ENCODE results near the gene SLC2A4.
"Not testable (repeated sequence)": the region's sequence is repeated elsewhere in the genome, so short reads cannot be mapped to it uniquely, and the experiment has no call there.

SLC2A4 gene

DNA sequence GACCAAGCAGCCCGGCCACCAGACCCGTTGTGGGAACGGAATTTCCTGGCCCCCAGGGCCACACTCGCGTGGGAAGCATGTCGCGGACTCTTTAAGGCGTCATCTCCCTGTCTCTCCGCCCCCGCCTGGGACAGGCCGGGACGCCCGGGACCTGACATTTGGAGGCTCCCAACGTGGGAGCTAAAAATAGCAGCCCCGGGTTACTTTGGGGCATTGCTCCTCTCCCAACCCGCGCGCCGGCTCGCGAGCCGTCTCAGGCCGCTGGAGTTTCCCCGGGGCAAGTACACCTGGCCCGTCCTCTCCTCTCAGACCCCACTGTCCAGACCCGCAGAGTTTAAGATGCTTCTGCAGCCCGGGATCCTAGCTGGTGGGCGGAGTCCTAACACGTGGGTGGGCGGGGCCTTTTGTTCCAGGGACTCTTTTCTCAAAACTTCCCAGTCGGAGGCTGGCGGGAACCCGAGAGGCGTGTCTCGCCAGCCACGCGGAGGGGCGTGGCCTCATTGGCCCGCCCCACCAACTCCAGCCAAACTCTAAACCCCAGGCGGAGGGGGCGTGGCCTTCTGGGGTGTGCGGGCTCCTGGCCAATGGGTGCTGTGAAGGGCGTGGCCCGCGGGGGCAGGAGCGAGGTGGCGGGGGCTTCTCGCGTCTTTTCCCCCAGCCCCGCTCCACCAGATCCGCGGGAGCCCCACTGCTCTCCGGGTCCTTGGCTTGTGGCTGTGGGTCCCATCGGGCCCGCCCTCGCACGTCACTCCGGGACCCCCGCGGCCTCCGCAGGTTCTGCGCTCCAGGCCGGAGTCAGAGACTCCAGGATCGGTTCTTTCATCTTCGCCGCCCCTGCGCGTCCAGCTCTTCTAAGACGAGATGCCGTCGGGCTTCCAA, at the start of gene SLC2A4:
TSS of gene SLC2A4 (plus strand) at position 645 of the 879 bp plus-strand sequence. CDS start at position 862, 217 bp downstream.
- peak; percentile 95 for DNase-seq

DNA sequence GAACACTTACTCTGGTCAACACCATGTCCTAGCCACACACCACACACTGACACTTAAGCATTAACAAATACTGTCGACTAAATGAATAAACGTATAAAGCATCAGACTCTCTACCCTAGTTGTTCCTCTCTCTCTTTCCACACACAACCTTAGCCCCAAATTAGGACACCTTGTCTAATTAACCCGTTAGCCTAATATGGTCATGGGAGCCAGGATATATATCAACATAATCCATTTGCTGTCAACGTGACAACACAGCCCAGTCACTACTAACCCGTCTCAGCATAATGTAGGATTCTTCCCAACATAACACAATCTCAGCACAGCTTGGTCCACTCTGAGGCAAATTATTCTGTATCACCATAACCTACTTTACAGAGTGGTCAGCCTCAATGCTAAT, 49.4 kb upstream of the SLC2A4 start:
- no peak for DNase-seq

GRCh38 chr17:7233701-7234082, 47.8 kb upstream of the SLC2A4 start:
- no peak for DNase-seq

DNA sequence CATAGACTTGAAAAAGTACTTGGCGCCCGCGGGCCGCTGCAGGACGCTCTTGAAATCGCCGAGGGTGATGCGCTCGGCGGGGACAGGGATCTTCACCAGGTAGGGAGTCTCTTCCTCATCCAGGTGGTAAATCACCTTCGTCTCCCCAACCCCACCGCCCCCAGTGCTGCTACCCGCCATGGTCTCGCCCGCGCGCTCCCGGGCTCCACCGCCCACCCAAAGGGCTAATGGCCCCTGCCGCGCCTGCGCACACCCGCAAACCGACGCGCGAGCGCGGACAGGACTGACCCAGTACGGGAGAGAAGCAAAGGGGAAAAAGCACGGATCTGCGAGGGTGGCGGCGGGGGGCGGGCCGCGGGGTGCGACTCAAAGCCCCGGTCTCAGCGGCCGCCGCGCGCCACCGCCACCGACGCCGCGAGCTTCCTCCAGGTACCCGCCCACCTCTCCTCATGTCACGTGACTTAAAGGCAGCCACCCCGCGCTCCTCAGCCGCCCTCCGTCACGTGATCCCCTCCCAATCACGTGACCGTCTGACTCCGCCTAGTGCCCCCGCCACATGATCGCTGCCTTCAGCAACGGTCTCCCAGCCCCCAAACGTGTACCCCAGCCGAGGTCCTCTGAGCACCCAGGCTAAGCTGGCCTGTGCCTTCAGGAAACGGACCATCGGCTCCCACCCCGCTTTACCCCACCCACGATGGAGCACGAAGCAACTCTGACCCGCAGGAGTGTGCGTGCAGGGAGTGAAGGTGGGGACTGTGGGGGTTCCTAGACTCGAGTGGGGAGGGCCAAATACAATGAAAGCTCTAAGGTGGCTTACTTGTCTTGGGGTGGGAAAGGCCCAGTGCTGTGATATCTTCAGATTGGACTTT, 47.2 kb upstream of the SLC2A4 start, which contains the start of gene DVL2:
TSS of gene DVL2 (minus strand) at position 435 of the 869 bp plus-strand sequence. CDS start at position 180, 255 bp downstream.
- peak; percentile 96 for DNase-seq

GRCh38 chr17:7235693-7236665, 45.5 kb upstream of the SLC2A4 start:
- no peak for DNase-seq

- no peak for DNase-seq
Observed at GRCh38 chr17:7236808-7237207, 44.7 kb upstream of the SLC2A4 start.

DNA sequence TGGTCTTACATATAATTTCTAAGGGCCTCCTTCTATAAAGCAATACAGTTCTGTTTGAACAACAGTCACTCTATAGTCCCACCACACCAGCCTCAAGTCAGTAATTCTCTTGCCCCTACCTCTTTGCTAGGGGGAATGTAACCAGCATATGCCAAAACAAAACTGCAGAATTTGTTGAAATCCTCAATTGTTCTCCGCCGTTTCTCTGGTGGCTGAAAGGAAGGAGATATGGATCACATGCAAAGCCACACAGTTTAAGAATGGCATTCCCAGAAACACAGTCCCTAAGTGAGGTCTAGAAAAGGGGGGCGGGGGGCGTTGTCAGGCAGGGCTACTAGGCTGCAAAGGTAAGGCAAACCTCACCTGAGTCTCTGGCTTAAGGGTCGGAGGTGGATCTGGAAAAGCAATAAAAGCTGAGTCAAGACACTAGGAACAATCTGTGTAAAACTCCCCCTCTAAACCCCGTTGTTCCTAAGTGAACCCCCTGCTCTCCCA, 44.2 kb upstream of the SLC2A4 start:
- DNase-seq = no peak

GRCh38 chr17:7237761-7238419, 43.6 kb upstream of the SLC2A4 start:
- DNase-seq = peak; percentile 91

- DNase-seq = peak; percentile 37
Observed at GRCh38 chr17:7238420-7239090, 43.0 kb upstream of the SLC2A4 start.

- DNase-seq = peak; percentile 98
Observed at GRCh38 chr17:7239091-7240027, 42.2 kb upstream of the SLC2A4 start, which contains the start of gene PHF23. TSS of gene PHF23 (minus strand) at chr17:7239457. CDS start at chr17:7239279, 178 bp downstream.

DNA sequence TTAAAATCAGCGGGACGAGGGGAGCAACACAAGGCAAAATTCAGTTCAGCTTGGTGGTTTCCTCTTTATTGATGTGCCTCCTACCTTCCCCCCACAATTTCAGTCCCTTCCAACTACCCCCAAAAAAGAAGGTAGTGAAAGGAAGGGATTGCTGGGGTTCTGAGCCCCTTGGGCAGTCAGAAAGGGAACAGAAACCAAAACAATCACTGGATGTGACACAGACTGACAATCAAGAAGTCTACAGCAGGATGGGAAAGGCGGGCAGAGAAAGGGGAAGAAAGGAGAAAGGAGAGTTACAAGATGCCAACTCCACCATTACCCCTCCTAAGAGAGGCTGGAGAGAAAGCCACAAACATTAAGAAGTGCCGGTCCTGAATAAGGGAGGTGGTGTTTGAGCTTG, 41.1 kb upstream of the SLC2A4 start:
- DNase-seq = no peak

DNA sequence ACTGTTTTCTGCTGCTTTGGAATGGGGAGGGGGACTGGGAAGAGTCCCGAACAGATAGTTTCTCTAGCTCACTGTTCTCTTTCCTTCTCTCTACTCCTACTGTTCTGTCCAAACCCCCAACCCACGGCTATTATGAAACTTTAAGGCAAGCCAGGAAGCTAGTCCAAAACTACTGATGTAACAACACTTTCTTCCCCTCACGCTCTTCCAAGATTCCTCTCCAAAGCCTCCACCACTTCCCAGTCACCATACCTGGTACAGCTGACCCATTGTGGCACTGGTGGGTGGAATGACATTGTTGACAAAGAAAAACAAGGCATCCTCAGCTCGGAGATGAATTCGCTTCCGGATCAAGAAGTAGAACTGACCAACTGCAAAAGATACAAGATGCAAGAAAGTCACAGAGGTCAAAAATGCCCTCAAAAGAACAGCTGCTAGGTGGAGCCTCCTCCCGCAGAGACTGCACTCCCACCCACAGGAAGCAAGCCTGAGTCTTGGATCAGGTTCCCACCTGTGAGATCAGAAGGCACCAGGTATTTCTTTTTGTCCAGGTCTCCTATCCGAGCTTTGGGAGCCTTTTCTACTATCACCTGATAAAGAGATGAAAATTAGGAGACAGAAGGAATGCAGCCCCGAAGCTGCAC, 40.3 kb upstream of the SLC2A4 start:
- no peak for DNase-seq

DNA sequence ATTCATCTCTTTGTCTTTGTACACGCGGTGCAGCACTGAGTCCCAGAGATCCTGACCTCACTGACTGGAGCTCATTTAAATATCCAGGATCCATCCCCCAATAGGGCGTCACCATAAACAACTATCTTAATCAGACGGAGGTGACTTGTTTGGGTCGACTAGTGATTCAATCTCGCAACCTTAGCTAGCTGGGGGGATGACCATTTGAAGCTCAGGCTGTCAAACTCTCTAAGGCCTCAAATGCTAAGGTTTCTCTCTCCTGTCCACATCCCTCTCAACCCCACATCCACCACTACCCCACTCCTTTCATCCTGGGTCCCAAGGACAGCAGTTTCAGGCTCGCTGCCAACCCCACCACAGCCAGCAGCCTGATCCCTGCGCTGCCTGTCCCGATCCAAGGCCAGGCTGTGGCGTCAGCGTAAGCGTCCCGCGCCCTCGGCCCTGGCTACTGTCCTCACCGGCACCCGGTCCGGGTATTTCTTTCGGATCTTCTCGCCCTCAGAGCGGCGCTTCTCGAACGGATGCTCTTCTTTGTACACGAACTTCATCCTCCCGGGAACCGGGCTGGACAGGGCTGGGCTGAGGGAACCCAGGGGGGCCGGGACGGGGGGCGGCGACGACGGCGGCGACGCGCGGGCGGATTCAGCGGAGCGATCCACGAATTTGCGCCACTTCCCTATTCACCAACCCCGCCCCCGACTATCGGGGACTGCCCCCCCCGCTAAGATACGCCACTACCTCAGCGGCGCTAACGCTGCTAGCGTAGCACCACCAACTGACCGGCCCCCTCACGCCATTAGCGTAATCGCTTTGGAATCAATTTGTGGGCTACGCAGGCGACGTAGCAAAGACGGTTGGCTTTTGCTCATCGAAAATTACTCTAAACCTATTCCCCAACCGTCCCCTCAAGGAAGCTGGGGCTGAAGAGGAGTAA, 39.5 kb upstream of the SLC2A4 start, which contains the start of gene GABARAP:
TSS of gene GABARAP (minus strand) at position 667 of the 934 bp plus-strand sequence. CDS start at position 548, 119 bp downstream.
- peak; percentile 95 for DNase-seq

- DNase-seq = peak; percentile 94
Observed at GRCh38 chr17:7242717-7243452, 38.6 kb upstream of the SLC2A4 start.

DNA sequence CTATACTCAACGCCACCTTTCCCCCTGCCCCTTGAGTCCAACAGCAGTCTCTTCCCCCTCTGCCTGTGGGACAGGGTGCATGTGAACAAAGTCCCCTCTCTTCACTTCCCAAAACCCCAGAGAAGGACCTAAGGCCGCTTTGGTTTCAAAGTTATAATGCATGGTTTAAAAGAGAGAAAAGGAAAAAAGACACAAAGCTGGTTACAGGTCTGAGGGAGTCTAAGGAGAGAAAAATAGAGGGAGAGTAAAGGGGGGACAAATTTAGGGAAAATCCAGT, 38.1 kb upstream of the SLC2A4 start:
- no peak for DNase-seq

GRCh38 chr17:7243838-7244237, 37.7 kb upstream of the SLC2A4 start:
- not testable (repeated sequence) for DNase-seq

DNA sequence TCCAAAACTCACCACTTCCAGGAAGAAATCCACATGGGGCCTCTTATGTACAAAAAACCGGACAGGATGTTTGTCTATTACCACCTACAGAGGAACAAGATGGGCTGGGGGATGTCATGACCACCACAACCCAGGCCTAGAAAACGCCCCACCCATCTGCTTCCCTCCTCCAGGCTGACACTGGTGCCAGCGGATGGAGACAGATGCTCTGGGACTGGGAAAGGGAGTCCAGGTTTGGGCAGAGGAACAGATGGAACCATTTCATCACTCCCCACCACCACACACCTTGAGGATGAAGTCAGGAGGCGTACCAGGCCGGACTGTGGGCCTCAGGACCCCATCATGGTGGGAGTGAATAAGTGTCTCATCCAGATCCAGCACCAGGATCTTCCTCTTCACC, 34.7 kb upstream of the SLC2A4 start:
- no peak for DNase-seq

All from activated CD4-positive, alpha-beta T cell treated with anti-CD3 and anti-CD28 coated beads for 48 hours (primary cell).